ENCODE results near the gene FHIT.

FHIT gene

GRCh38 chr3:59754456-59755129 is 1496.7 kb downstream of the FHIT start:
- no peak for DNase-seq
- TF ChIP-seq GATA1 (IDR thresholded peaks at IDR 0.05; ENCODE audit: low read depth, low read length) (no peak), POLR2A (IDR thresholded peaks at IDR 0.05; ENCODE audit: low read length) (no peak)

DNA sequence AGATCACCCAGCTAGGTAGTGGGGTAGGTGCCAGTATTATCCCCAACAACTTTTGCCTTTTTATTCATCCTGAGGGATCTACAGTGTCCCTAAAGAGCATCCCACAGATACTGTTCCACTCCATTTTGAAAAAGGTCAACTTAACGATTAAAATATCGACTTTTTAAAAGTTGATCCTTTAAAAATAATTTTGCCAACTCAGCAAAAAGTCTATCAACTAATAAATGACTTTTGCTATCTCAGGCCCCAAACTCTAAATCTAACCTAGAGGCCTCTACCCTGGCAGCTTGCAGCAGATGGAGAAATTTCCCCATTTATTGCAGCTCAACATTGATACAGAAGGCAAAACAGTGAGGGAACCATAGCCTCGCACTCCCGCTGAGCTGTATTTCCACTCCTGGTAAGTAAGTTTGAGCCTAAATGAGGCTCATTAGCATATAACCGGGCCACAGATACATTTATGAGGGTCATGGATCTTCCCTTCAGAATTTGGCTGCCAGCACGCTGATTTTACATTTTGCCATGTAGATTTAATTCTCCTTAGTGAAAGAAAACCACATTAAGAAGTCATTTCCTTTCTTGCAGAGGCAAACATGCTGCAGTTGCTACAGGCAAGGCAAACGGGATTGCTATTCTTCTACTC is 1497.3 kb downstream of the FHIT start:
- no peak for TF ChIP-seq GATA1 (IDR thresholded peaks at IDR 0.05; ENCODE audit: low read depth, low read length)
- no peak for TF ChIP-seq POLR2A (IDR thresholded peaks at IDR 0.05; ENCODE audit: low read length)
- no peak for DNase-seq

DNA sequence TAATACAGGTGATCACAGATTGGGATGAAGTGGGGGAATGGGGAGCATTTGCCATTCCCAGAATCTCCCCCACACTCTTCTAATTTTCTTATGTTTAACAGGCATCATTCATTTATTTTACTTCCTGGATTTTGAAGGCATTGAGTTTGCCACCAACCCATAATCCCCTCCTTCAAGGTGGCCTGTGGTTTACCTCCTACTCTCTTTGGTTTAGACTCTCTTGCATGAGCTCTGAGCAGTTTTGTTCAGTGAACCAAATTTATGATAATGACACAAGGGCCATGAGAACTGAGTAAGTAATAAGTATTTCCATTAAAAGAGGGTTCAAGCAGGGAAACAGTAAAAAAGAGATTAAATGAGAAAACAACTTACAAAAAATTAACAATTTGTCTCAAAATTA is 1498.3 kb downstream of the FHIT start:
- TF ChIP-seq GATA1 (IDR thresholded peaks at IDR 0.05; ENCODE audit: low read depth, low read length) (no peak), POLR2A (IDR thresholded peaks at IDR 0.05; ENCODE audit: low read length) (no peak)
- no peak for DNase-seq

DNA sequence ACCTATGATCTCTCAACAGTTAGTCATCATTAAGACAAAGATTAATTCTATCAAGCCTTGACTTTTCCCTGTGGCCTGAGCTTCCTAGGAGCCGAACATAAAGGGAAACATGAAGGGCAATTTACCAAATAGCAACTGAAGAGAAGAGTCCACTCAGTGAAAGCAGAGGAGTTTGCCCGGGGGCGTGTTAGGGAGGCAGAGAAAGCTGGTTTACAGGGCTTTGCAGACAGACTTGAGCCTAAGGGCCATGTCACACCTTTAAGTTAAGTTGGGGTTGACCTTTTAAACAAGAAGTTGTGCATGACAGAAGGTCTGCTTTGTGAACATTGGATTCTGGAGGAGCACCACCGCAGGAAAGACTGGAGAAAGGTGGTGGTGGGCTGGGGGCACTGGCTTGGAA is 1499.6 kb downstream of the FHIT start:
- no peak for DNase-seq
- TF ChIP-seq GATA1 (IDR thresholded peaks at IDR 0.05; ENCODE audit: low read depth, low read length): no peak
- no peak for TF ChIP-seq POLR2A (IDR thresholded peaks at IDR 0.05; ENCODE audit: low read length)

DNA sequence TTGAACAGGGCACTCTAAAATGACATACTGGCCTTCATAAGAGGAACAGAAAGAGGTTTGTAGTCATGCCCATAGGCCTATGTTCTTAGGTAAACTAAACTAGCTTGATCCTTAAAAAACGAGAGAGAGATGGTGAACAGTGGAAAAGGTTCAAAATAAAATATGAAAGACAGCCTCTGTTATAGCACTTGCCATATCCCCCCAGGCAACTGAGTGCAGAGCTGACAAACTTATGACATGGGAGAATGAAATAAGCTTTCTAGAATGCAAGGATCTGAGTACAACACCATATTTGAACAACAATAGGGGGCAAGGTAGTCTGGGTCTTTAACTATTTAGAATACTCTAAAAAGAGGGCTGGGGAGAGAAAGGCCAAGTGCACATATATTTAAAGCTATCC is 1500.9 kb downstream of the FHIT start:
- DNase-seq: no peak
- TF ChIP-seq GATA1 (IDR thresholded peaks at IDR 0.05; ENCODE audit: low read depth, low read length) (no peak), POLR2A (IDR thresholded peaks at IDR 0.05; ENCODE audit: low read length) (no peak)

- TF ChIP-seq POLR2A (IDR thresholded peaks at IDR 0.05; ENCODE audit: low read length) (no peak), GATA1 (IDR thresholded peaks at IDR 0.05; ENCODE audit: low read depth, low read length) (no peak)
- DNase-seq: no peak
Observed at GRCh38 chr3:59749291-59749690, 1502.0 kb downstream of the FHIT start.

DNA sequence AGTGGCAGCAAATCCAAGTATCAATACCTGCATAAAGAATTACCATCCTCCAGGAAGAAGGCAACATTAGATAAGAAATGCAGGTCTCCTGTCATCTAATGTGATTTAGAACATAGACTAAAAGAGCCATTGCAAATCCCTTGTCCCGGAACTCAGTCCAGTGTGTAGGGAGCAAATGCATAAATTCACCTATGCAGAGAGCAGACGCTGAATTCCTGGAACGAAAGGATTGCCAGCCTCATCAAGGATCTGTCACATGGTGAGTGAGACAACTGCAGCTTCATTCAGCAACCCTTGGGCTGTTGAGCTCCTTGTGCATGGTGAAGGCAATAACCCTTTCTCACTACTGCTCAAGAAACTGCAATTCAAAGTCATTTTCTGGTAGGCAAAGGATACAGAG is 1504.7 kb downstream of the FHIT start:
- DNase-seq: no peak
- no peak for TF ChIP-seq POLR2A (IDR thresholded peaks at IDR 0.05; ENCODE audit: low read length)
- TF ChIP-seq GATA1 (IDR thresholded peaks at IDR 0.05; ENCODE audit: low read depth, low read length): no peak

GRCh38 chr3:59737241-59737640 is 1514.0 kb downstream of the FHIT start:
- no peak for TF ChIP-seq POLR2A (IDR thresholded peaks at IDR 0.05; ENCODE audit: low read length)
- TF ChIP-seq GATA1 (IDR thresholded peaks at IDR 0.05; ENCODE audit: low read depth, low read length): no peak
- no peak for DNase-seq

DNA sequence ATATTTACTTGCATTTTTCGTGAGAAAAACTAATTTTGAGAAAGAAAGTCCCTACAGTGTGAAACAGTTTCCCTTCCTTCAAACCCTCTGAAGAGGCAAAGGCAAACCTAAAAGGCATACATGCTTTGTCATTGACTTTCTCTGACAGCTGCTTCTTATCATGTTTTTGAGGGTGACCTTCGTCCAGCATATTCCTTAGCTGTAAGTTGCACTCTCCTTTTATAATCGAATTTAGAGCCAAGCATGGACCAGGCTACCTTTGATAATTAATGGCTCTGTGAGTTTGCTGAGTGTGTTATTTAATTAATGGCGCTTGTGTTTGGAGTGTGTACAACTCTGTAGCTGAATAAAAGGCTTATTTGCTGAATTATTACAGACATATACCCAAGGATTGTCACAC is 1517.2 kb downstream of the FHIT start:
- TF ChIP-seq GATA1 (IDR thresholded peaks at IDR 0.05; ENCODE audit: low read depth, low read length) (no peak), POLR2A (IDR thresholded peaks at IDR 0.05; ENCODE audit: low read length) (no peak)
- DNase-seq: no peak

DNA sequence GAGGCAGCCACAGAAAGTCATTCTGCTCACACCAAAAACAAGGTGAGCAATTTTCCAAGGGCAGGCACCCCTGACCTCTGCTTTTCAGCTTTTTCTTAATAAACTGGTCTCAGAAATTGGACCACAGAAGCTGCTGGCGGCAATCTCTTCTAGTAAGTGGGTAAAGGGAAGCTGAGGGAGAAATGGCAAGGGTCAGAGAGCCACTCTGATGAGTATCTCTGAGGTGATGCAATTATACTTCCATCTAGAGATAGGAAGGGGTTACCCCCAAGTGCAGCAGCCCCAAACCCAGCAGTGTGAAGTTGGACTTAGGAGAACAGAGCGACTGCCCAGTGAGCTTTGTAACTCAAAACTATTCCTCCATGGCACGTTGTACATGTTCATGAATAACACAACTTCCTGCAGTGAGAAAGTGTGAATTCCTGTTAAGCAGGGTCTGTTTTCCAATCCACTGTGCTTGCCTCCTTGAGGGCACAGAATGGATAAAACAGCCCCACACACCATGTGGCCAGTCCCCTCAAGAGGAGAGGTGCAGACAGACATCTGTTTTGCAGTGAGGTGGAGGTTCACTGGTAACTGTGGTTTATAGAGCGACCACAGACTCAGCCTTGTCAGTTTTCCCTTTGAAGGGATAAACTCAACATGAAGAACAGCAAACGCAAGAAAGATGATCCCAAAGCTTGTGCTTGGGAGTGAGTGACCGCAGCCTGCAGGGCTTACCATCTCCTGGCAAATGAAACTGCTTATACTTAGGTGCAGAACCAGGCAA is 1518.0 kb downstream of the FHIT start:
- TF ChIP-seq GATA1 (IDR thresholded peaks at IDR 0.05; ENCODE audit: low read depth, low read length): no peak
- no peak for TF ChIP-seq POLR2A (IDR thresholded peaks at IDR 0.05; ENCODE audit: low read length)
- no peak for DNase-seq

GRCh38 chr3:59731943-59732342 is 1519.3 kb downstream of the FHIT start:
- TF ChIP-seq POLR2A (IDR thresholded peaks at IDR 0.05; ENCODE audit: low read length) (no peak), GATA1 (IDR thresholded peaks at IDR 0.05; ENCODE audit: low read depth, low read length) (no peak)
- no peak for DNase-seq

DNA sequence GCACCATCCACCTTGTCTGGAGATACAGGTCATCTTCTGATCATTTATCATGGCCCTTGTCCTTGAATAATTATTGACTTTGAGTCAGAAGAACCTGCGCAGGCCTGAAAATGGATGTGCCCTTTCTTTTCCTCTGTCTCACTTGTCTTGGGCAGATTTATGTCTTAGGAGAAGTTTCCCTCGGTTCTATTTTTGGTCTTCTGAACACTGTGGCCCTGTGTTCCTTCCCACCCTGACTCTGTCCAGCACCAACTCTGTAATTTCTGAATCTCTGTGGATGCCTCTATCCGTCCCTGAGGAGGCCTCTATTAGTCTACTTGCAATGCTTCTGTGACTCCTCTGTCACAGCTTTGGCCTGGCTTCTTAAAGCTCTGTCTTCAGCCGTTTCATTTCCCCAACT is 1520.7 kb downstream of the FHIT start:
- TF ChIP-seq POLR2A (IDR thresholded peaks at IDR 0.05; ENCODE audit: low read length): no peak
- TF ChIP-seq GATA1 (IDR thresholded peaks at IDR 0.05; ENCODE audit: low read depth, low read length): no peak
- DNase-seq: no peak

DNA sequence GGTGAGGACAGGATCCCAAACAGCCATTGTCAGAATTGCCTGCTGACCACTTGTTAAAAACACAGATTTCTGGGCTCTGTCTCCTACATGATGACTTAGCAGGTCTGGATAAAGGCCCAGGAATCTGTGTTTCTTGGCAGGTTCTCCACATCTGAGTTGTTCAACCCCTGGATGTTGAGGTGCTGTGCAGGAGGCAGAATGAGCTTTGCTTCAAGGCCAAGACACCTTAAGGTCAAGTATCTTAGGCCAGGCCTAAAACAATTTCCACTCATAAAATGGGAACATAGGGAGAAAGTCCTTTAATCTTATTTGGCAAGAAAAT is 1522.7 kb downstream of the FHIT start:
- TF ChIP-seq GATA1 (IDR thresholded peaks at IDR 0.05; ENCODE audit: low read depth, low read length) (no peak), POLR2A (IDR thresholded peaks at IDR 0.05; ENCODE audit: low read length) (no peak)
- DNase-seq: no peak

- TF ChIP-seq GATA1 (IDR thresholded peaks at IDR 0.05; ENCODE audit: low read depth, low read length) (no peak), POLR2A (IDR thresholded peaks at IDR 0.05; ENCODE audit: low read length) (no peak)
Observed at GRCh38 chr3:59727902-59728586, 1523.2 kb downstream of the FHIT start.

More at GRCh38 chr3:59727902-59728586, 1523.2 kb downstream of the FHIT start:
- no peak for DNase-seq

Measured in erythroblast (primary cell).